ENCODE measurements around the gene CXCR2. TPM values are rescaled to one million over a fixed set of nuclear protein-coding genes. Genes with fewer than 3 reads are reported as not detected.
A peak's percentile ranks its signal among the peaks of the same experiment; 100 is the strongest.

CXCR2 gene
- total and polyA plus RNA-seq, 10 donors = 0.39 to 113 (median 42.8) TPM

DNA sequence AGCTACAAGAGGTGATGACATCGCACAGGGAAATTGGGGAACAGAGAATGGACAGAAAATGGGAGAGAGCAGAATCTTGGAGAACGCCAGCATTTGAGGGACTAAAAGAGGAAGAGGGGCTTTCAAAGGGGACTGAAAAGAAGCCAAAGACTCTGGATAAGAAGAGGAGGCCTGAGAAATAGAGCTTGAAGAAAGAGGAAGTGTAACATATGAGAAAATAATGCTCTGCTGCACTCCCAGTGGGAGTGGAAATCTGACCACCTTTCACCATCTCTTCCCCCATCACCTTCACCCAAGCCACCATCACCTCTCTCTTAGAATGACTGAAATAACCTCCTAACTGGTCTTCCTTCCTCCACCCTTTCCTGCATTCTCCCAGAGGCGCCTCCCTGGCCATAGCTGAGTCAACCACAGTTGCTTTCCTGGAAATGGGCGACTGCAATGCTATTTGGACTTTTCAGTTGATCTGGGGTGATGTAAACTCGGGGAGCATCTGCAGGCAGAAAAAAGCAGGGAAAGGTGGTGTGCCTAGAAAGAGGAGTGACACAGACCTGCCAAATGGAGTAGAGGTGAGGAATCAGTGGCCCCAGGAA, 24.1 kb downstream of the CXCR2 start:
- Histone ChIP-seq H3K9me3 (peaks cover 0 to 6% (median under 1%) of the 10 kb centered on the region in 8 donors), H3K36me3 (no peaks in the 10 kb centered on the region), H3K4me1 (peaks cover 0 to 13% (median 3%) of the 10 kb centered on the region in 6 donors), H3K27me3 (replicated peaks in 1 of 7) (no peaks in the 10 kb centered on the region), H3K4me3 (no peak overlapping the region), H3K27ac (peak overlapping the region in 3 of 8 donors; percentile 21 to 90 (median 63))
- WGBS, 5 donors = 57 to 74% (median 68%) methylated on average over 5 of the region's 5 CpGs
- TF ChIP-seq, protein P1, sequence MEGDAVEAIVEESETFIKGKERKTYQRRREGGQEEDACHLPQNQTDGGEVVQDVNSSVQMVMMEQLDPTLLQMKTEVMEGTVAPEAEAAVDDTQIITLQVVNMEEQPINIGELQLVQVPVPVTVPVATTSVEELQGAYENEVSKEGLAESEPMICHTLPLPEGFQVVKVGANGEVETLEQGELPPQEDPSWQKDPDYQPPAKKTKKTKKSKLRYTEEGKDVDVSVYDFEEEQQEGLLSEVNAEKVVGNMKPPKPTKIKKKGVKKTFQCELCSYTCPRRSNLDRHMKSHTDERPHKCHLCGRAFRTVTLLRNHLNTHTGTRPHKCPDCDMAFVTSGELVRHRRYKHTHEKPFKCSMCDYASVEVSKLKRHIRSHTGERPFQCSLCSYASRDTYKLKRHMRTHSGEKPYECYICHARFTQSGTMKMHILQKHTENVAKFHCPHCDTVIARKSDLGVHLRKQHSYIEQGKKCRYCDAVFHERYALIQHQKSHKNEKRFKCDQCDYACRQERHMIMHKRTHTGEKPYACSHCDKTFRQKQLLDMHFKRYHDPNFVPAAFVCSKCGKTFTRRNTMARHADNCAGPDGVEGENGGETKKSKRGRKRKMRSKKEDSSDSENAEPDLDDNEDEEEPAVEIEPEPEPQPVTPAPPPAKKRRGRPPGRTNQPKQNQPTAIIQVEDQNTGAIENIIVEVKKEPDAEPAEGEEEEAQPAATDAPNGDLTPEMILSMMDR (IDR thresholded peaks at IDR 0.05 in 8 of 11, conservative IDR thresholded peaks at IDR 0.05 in 3 of 11) = no peak
- no peak for TF ChIP-seq POLR2AphosphoS5 (IDR thresholded peaks at IDR 0.05)
- no peak for TF ChIP-seq POLR2A (IDR thresholded peaks at IDR 0.05)
- intact Hi-C loops (cut with DNase I; ENCODE audit: low total_unique reads) = no loop called here
- DNase-seq = no peak

- intact Hi-C loops (cut with DNase I; ENCODE audit: low total_unique reads) = no loop called here
- no peak for TF ChIP-seq POLR2A (IDR thresholded peaks at IDR 0.05)
- TF ChIP-seq, protein P1 (IDR thresholded peaks at IDR 0.05 in 8 of 11, conservative IDR thresholded peaks at IDR 0.05 in 3 of 11) = no peak
- TF ChIP-seq POLR2AphosphoS5 (IDR thresholded peaks at IDR 0.05) = no peak
- DNase-seq = no peak
- no peaks in the 10 kb centered on the region for H3K36me3 ChIP-seq
- H3K27ac ChIP-seq = peak overlapping the region in 2 of 8 donors; percentile 39 to 70
- peaks cover 0 to 13% (median 3%) of the 10 kb centered on the region in 6 donors for H3K4me1 ChIP-seq
- H3K27me3 ChIP-seq (replicated peaks in 1 of 7) = no peaks in the 10 kb centered on the region
- no peaks in the 10 kb centered on the region for H3K9me3 ChIP-seq
- WGBS, 5 donors = 91 to 94% (median 92%) methylated on average over 8 of the region's 8 CpGs
- H3K4me3 ChIP-seq = no peak overlapping the region
Observed at GRCh38 chr2:218152172-218152571, 26.3 kb downstream of the CXCR2 start.

- 71 to 92% (median 76%) methylated on average over 1 of the region's 1 CpG for WGBS, 5 donors
- DNase-seq = no peak
- Histone ChIP-seq H3K27me3 (replicated peaks in 1 of 7) (no peaks in the 10 kb centered on the region), H3K4me3 (no peak overlapping the region), H3K36me3 (no peaks in the 10 kb centered on the region), H3K9me3 (no peaks in the 10 kb centered on the region), H3K27ac (peak overlapping the region in 2 of 8 donors; percentile 39 to 70), H3K4me1 (peaks cover 0 to 13% (median 3%) of the 10 kb centered on the region in 6 donors)
- intact Hi-C loops (cut with DNase I; ENCODE audit: low total_unique reads) = no loop called here
- TF ChIP-seq, protein P1 (IDR thresholded peaks at IDR 0.05 in 8 of 11, conservative IDR thresholded peaks at IDR 0.05 in 3 of 11) = no peak
- no peak for TF ChIP-seq POLR2A (IDR thresholded peaks at IDR 0.05)
- no peak for TF ChIP-seq POLR2AphosphoS5 (IDR thresholded peaks at IDR 0.05)
Observed at GRCh38 chr2:218152777-218153176, 26.9 kb downstream of the CXCR2 start.

DNA sequence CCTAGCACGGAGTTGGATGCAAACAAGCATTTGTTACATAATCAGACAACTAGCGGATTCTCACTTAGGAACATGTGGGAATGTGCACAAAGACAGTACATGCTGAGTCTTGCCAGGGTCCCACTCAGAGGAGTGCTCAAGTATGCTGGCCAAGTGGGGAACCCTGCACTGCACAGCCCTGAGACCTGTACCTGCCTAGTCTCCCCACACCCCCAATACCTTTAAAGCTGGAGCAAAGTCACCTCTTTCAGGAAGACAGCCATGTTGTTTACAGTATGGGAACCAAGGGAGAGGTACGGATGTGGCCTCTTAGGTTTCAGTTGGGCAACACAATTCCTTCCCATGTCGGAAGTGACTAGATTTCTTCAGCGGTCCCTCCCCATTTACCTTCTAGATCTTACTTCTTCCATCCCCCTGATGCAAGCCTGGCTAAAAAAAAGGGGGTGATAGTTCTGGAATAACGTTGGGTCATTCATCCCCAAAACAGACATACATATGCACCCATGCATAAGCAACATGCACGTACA, 30.2 kb downstream of the CXCR2 start:
- peak overlapping the region in 7 of 8 donors; percentile 39 to 88 (median 78) for H3K27ac ChIP-seq
- peak overlapping the region in 1 of 8 donors; percentile 44 for H3K4me3 ChIP-seq
- H3K27me3 ChIP-seq (replicated peaks in 1 of 7) = no peaks in the 10 kb centered on the region
- no peaks in the 10 kb centered on the region for H3K36me3 ChIP-seq
- intact Hi-C loops (cut with DNase I; ENCODE audit: low total_unique reads) = no loop called here
- WGBS, 5 donors = 54 to 83% (median 69%) methylated on average over 7 of the region's 7 CpGs
- TF ChIP-seq POLR2A (IDR thresholded peaks at IDR 0.05) (no peak), POLR2AphosphoS5 (IDR thresholded peaks at IDR 0.05) (peak in 1 of 3 donors; percentile 60)
- H3K4me1 ChIP-seq = no peaks in the 10 kb centered on the region
- no peaks in the 10 kb centered on the region for H3K9me3 ChIP-seq
- DNase-seq = no peak
